Left forelimb (tissue), 1 donor: ENCODE measurements around the gene MAMDC4.

Source experiments
- DNase-seq: peaks from one replicate; pipeline ENCODE4 v3.0.0-alpha.2; 2018; ENCODE audit warnings: low spot score

The MAMDC4 gene

DNA sequence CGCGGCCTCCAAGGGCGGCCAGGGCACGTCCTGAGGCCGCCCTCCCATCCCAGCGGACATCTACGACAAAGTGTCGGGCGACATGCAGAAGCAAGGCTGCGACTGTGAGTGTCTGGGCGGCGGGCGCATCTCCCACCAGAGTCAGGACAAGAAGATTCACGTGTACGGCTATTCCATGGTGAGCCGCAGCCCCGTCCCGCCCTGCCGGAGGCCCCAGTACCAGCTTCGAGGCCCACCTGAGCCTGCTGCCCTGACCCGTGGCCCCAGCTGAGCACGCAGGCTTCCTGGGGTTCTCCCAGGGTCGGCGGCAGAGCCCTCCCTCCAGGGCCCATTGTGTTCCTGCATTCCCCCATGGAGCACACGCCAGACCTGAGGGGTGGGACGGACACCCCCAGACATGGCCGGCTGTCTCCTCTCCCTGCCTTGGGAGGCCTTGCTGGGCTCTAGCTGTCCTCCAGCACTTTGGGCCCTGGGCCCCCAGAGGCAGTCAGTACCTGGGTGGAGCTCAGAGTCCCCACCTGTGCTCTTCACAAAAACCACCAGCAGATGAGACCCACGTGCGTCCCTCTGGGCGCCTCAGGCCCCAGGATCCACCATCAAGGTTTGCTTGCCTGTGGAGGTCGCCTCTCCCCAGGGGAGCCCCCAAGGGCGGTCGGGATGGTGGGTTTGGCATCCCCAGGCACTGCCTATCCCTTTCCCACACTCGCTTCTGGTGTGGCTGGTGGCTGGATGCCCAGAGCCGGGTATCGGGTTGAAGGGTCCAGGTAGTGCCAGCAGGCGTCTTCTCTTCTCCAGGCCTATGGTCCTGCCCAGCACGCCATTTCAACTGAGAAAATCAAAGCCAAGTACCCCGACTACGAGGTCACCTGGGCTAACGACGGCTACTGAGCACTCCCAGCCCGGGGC lies 1.9 kb upstream of the MAMDC4 start:
- no peak for DNase-seq

DNA sequence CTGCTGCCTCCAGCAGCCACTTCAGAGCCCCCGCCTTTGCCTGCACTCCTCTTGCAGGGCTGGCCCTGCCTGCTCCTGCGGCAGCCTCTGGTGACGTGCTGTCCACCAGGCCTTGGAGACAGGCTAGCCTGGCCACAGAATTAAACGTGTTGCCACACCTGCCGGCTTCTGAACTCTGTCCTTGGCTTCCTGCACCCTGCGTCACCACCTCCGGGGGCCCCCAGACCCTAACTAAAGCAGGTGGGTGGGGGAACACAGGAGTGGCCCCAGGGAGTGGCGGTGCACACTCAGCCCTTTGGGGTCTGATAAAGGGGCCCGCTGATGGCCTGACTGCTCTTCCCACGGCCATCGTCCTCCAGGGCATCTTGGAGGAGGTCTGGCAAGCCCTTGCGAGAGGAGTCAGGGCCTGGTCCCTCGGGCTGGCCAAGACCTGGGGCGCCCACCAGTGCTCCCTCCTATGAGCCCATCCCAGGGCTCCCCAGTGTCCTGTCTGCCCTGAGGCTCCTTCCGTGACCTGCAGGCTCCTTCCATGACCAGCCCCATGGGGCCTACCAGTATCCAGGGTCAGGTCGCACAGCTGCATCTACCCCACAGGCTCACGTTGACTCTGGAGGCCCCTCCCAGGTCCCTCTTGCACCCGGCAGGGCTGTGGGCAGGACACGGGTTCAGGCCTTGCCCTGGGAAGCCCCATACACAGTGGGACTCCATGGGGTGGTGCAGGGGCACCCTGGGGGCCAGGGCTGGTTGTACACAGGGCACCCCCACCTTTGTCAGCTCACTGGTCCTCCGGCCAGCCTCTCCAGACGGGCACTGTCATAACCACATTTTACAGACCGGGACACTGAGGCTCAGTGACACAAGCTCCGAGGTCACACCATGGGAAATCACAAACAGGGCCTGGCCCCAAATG lies 1.0 kb upstream of the MAMDC4 start:
- no peak for DNase-seq

- DNase-seq: no peak
These were observed 784 bp downstream of the MAMDC4 start for GRCh38 chr9:136852664-136853595.

GRCh38 chr9:136853596-136854112 lies 1.5 kb downstream of the MAMDC4 start:
- no peak for DNase-seq

DNA sequence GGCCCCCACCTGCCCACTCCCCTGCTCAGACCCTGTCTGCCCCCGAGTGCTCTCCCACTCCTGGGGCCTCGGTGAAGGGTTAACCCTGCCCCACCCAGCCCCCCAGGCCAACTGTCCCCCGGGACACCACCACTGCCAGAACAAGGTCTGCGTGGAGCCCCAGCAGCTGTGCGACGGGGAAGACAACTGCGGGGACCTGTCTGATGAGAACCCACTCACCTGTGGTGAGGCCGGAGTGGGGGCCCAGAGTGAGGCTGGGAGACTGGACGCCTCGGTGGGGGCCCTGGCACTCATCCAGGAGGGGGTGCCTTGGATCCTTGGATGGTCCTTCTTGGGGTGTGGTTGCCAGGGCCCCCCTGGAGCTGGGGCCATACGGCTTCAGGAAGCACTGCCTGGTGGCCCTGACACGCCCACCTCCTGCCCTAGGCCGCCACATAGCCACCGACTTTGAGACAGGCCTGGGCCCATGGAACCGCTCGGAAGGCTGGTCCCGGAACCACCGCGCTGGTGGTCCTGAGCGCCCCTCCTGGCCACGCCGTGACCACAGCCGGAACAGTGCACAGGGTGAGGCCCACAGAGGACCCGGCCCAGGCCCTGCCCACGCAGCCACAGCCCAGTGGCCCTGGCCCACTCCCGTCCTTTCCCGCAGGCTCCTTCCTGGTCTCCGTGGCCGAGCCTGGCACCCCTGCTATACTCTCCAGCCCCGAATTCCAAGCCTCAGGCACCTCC lies 2.1 kb downstream of the MAMDC4 start:
- no peak for DNase-seq

- no peak for DNase-seq
These were observed 2.8 kb downstream of the MAMDC4 start for GRCh38 chr9:136854842-136855460.

GRCh38 chr9:136855461-136856078 lies 3.4 kb downstream of the MAMDC4 start:
- no peak for DNase-seq

GRCh38 chr9:136856079-136856476 lies 3.9 kb downstream of the MAMDC4 start:
- DNase-seq: no peak

DNA sequence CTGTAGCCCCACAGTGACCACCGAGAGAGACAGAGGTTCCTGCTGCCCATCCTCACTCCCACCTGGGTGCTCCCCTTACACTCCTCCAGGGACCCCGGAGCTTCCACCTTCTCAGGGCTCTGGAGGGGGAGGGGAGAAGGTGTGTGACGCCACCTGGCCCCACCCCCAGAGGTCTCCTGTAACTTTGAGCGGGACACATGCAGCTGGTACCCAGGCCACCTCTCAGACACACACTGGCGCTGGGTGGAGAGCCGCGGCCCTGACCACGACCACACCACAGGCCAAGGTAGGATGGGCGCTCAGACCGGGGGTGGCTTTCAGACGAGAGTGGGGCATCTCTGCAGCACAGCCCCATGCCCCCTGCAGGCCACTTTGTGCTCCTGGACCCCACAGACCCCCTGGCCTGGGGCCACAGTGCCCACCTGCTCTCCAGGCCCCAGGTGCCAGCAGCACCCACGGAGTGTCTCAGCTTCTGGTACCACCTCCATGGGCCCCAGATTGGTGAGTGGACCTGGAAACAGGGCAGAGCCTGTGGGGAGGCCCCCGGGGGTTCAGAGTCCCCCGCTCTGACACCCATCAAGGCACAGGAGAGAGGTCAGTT lies 4.5 kb downstream of the MAMDC4 start:
- no peak for DNase-seq

- DNase-seq: no peak
These were observed 5.0 kb downstream of the MAMDC4 start for GRCh38 chr9:136857166-136857565.

GRCh38 chr9:136857581-136858412 lies 5.7 kb downstream of the MAMDC4 start:
- no peak for DNase-seq

- no peak for DNase-seq
These were observed 6.3 kb downstream of the MAMDC4 start for GRCh38 chr9:136858452-136858843.

GRCh38 chr9:136858844-136859757 lies 7.0 kb downstream of the MAMDC4 start:
- DNase-seq: peak; percentile 68

- no peak for DNase-seq
These were observed 8.4 kb downstream of the MAMDC4 start for GRCh38 chr9:136860529-136860928.

GRCh38 chr9:136860933-136861873 lies 9.1 kb downstream of the MAMDC4 start:
- no peak for DNase-seq

GRCh38 chr9:136861874-136862457 lies 9.8 kb downstream of the MAMDC4 start:
- DNase-seq: no peak
